ENCODE measurements around the gene LSM3. TPM values are rescaled to one million over a fixed set of nuclear protein-coding genes. Genes with fewer than 3 reads are reported as not detected.
A peak's percentile ranks its signal among the peaks of the same experiment; 100 is the strongest.

Gene LSM3
- total and polyA plus RNA-seq, 9 of the 15 experiments (the other 6 are each of a cell fraction or from before 2014, with no cell fraction given): 33.8 to 203 (median 61.2) TPM

- Histone ChIP-seq H3K9me1 (ENCODE audit: control insufficient read depth, insufficient read depth, low read length) (no peaks in the 10 kb centered on the region), H3K27me3 (ENCODE audit: control insufficient read depth in 2 of 2, insufficient read depth in 2 of 2, low read length in 2 of 2) (no peaks in the 10 kb centered on the region), H3K36me3 (ENCODE audit: control insufficient read depth, insufficient read depth, low read length) (peaks cover 64% of the 10 kb centered on the region; the same call in 2 of the 3 replicates), H3K9me3 (replicated peaks; ENCODE audit: control insufficient read depth, insufficient read depth, low read depth, low read length) (no peaks in the 10 kb centered on the region), H4K20me1 (replicated peaks; ENCODE audit: control insufficient read depth, insufficient read depth, low read length) (no peaks in the 10 kb centered on the region), H3K4me3 (no peak overlapping the region), H3K9ac (ENCODE audit: insufficient read depth in 1 of 2, low read depth in 2 of 2, low read length in 2 of 2) (no peak overlapping the region), H3K4me2 (ENCODE audit: insufficient read depth, low read length) (no peak overlapping the region), H2AFZ (ENCODE audit: low read depth, low read length) (no peak overlapping the region), H3K4me1 (replicated peaks in 1 of 2; ENCODE audit: control insufficient read depth in 2 of 2, insufficient read depth in 2 of 2, low read length in 2 of 2) (peaks cover 13% of the 10 kb centered on the region in 2 experiments), H3K79me2 (ENCODE audit: control insufficient read depth, insufficient read depth, low read length) (no peaks in the 10 kb centered on the region), H3K27ac (ENCODE audit: extremely low read depth, low read depth, low read length) (no peak overlapping the region)
- in situ Hi-C loops (cut with MboI): no loop called here
- no peak for TF ChIP-seq ZBED1 (IDR thresholded peaks at IDR 0.05)
- no peak for TF ChIP-seq ZNF316 (IDR thresholded peaks at IDR 0.05)
- TF ChIP-seq FOXJ2 (tag; IDR thresholded peaks at IDR 0.05): no peak
- BruUV-seq (replicated peaks): no TSS peak
- ChIA-PET POLR2A (interaction anchor here (0.6 to 4.2 kb wide), 3 partner anchors 10 to 36 kb away, joined by 3 to 24 read pairs (median 6); partner anchors contain the start of genes CHCHD4 and TMEM43), CTCF (ENCODE audit: low intra/inter-chr PET ratio) (no interaction called here)
- intact Hi-C loops (cut with micrococcal nuclease): no loop called here
- 61% methylated on average over 2 of the region's 2 CpGs for WGBS (ENCODE audit: insufficient coverage, low coverage, missing lambda C conversion rate)
- ATAC-seq (no peak), DNase-seq (ENCODE audit: extremely low read depth in 1 of 4, low spot score in 3 of 4) (no peak), FAIRE-seq (no peak)
Measured at GRCh38 chr3:14140668-14141067, 37.9 kb upstream of the LSM3 start.

DNA sequence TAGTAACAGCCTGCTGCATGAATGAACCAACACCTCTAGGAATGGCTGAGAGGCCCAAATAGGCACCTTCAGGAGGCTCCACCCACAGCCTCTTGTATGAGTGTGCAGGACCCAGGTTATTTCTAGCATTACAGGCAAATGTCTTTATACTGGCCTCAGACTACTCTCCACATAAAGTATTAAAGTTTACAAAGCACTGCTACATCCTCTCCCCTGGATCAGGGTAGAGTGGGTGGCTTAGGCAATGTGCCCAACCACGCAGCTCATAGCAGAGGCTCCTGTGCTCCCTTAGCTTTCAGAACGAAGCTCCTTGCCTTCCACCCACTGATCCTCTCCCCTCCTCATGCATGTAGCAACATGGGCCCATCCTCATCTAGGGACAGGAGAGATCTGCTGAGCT lies 37.5 kb upstream of the LSM3 start:
- no peak for FAIRE-seq
- WGBS (ENCODE audit: insufficient coverage, low coverage, missing lambda C conversion rate): 60% methylated on average over 2 of the region's 2 CpGs
- intact Hi-C loops (cut with micrococcal nuclease) (no loop called here), in situ Hi-C loops (cut with MboI) (no loop called here)
- Histone ChIP-seq H3K9me3 (replicated peaks; ENCODE audit: control insufficient read depth, insufficient read depth, low read depth, low read length) (no peaks in the 10 kb centered on the region), H3K4me1 (replicated peaks in 1 of 2; ENCODE audit: control insufficient read depth in 2 of 2, insufficient read depth in 2 of 2, low read length in 2 of 2) (peaks cover 13 to 14% of the 10 kb centered on the region in 2 experiments), H3K36me3 (ENCODE audit: control insufficient read depth, insufficient read depth, low read length) (peaks cover 64% of the 10 kb centered on the region; the same call in 2 of the 3 replicates), H3K4me2 (ENCODE audit: insufficient read depth, low read length) (no peak overlapping the region), H3K9ac (ENCODE audit: insufficient read depth in 1 of 2, low read depth in 2 of 2, low read length in 2 of 2) (no peak overlapping the region; a peak in 1 of 4 replicates), H3K4me3 (no peak overlapping the region), H3K9me1 (ENCODE audit: control insufficient read depth, insufficient read depth, low read length) (no peaks in the 10 kb centered on the region), H3K27ac (ENCODE audit: extremely low read depth, low read depth, low read length) (no peak overlapping the region), H2AFZ (ENCODE audit: low read depth, low read length) (no peak overlapping the region), H4K20me1 (replicated peaks; ENCODE audit: control insufficient read depth, insufficient read depth, low read length) (no peaks in the 10 kb centered on the region), H3K79me2 (ENCODE audit: control insufficient read depth, insufficient read depth, low read length) (no peaks in the 10 kb centered on the region), H3K27me3 (ENCODE audit: control insufficient read depth in 2 of 2, insufficient read depth in 2 of 2, low read length in 2 of 2) (no peaks in the 10 kb centered on the region)
- ATAC-seq: no peak
- TF ChIP-seq ETV5 (CRISPR knock-in tag; IDR thresholded peaks at IDR 0.05; ENCODE audit: low read depth): no peak
- 0 out of 2 replicates have a peak, but pooled peaks have one; percentile 21 for TF ChIP-seq POLR2A (conservative IDR thresholded peaks at IDR 0.05)
- POLR2A ChIA-PET: interaction anchor here (0.6 to 1.6 kb wide), 4 partner anchors 8 to 36 kb away, joined by 3 to 6 read pairs (median 5); no protein-coding TSS in a partner anchor
- CTCF ChIA-PET (ENCODE audit: low intra/inter-chr PET ratio): no interaction called here
- no TSS peak for BruUV-seq (replicated peaks)
- no peak for DNase-seq (ENCODE audit: extremely low read depth in 1 of 4, low spot score in 3 of 4)

Data from K562 (cell line).